HL-60 (cell line): ENCODE data around the gene ZNRF1.

Experiments
- DNase-seq, 2 experiments: peaks; one replicate each; pipeline ENCODE4 v3.0.0-alpha.2; 2010 to 2020; ENCODE audit warnings: low read depth in 1 of 2, low spot score in 1 of 2
- H3K27ac ChIP-seq: fragments of 250-450 bp; sonication (Bioruptor Pico); replicated peaks from 2 replicates; pipeline ENCODE4 v1.5.1; 2020; ENCODE audit warnings: mild to moderate bottlenecking, moderate library complexity
- H3K27me3 ChIP-seq: fragments of 250-450 bp; sonication (Bioruptor Pico); 2 replicates; pipeline ENCODE4 v1.5.1; 2021; ENCODE audit warnings: mild to moderate bottlenecking, moderate library complexity; ENCODE audit not compliant: insufficient read depth, poor library complexity, severe bottlenecking
- H3K4me3 ChIP-seq: replicated peaks from 2 replicates; pipeline ENCODE4 v1.5.1; 2011; ENCODE audit warnings: mild to moderate bottlenecking, control low read depth, low read length; ENCODE audit not compliant: insufficient read depth
- CTCF ChIP-seq: IDR thresholded peaks from one replicate; pipeline ENCODE4 v1.5.1; 2011; ENCODE audit warnings: low read length, control low read depth, inconsistent platforms; ENCODE audit not compliant: insufficient read depth
- GABPA ChIP-seq: IDR thresholded peaks from 2 replicates; pipeline ENCODE4 v1.6.1; 2012; ENCODE audit warnings: low read depth
- POLR2AphosphoS5 ChIP-seq: IDR thresholded peaks from 2 replicates; pipeline ENCODE4 v1.6.1; 2012; ENCODE audit warnings: low read depth
- REST ChIP-seq: IDR thresholded peaks from 2 replicates; pipeline ENCODE4 v1.6.1; 2012; ENCODE audit warnings: low read depth; ENCODE audit not compliant: insufficient replicate concordance
- SPI1 ChIP-seq: IDR thresholded peaks from 2 replicates; pipeline ENCODE4 v1.6.1; 2012; ENCODE audit warnings: low read depth, mild to moderate bottlenecking, borderline replicate concordance

ZNRF1 gene

GRCh38 chr16:75017670-75018525 lies 19.1 kb downstream of the ZNRF1 start:
- Histone ChIP-seq H3K27ac (no peak overlapping the region), H3K4me3 (no peak overlapping the region), H3K27me3 (no peaks in the 10 kb centered on the region)
- DNase-seq, result no peak
- no peak for TF ChIP-seq CTCF
- TF ChIP-seq REST, result no peak
- TF ChIP-seq POLR2AphosphoS5, result no peak
- no peak for TF ChIP-seq GABPA
- TF ChIP-seq SPI1, result no peak

- Histone ChIP-seq H3K4me3 (no peak overlapping the region), H3K27ac (no peak overlapping the region), H3K27me3 (no peaks in the 10 kb centered on the region)
- DNase-seq, result no peak
- TF ChIP-seq GABPA (no peak), REST (no peak), SPI1 (no peak), CTCF (no peak), POLR2AphosphoS5 (no peak)
Observed at GRCh38 chr16:75019007-75019406, 20.2 kb downstream of the ZNRF1 start.

- no peak overlapping the region for H3K27ac ChIP-seq
- no peaks in the 10 kb centered on the region for H3K27me3 ChIP-seq
- DNase-seq, result no peak
- no peak overlapping the region for H3K4me3 ChIP-seq
- TF ChIP-seq REST (no peak), SPI1 (no peak), GABPA (no peak), CTCF (no peak), POLR2AphosphoS5 (no peak)
Observed at GRCh38 chr16:75019586-75019985, 20.8 kb downstream of the ZNRF1 start.
